ENCODE measurements around the gene RIMS4.

Gene RIMS4

DNA sequence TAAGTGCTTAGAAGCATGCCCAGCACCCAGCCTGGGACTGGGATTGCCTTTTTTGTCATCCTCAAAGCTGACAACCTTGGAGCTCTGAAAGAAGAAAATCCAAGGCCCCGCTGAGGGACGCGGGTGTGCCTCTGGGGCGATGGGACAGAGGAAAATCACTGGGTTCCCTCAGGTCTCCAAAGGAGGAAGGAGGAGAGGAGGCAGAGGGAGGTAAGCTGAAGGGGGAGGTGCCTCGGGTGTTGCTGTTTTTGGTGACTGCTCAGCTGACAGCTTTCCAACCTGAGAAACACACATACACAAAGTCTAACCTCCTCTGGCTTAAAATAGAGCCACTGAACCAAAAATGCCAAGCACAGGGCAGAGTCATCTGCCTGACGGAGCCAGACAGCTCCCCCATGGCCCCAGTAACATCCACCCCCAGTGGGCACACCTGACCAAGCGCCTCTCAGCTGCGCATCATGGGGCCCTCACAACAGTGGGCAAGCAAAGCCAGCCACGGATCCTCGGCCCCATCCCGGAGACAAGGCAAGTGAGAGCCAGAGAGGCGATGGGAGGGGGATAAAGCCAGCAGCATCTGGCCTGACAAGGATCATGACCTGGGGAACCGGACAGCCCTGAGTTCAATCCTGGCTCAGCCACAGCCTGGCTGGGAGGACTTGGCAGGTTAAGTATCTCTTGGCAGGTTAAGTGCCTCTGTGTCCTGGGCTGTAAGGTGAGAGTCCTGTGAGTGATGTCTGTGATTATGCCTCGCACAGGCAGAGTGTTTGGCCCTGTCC, 67.9 kb downstream of the RIMS4 start:
- no peaks in the 10 kb centered on the region for H3K79me2 ChIP-seq (ENCODE audit: control insufficient read depth, insufficient read depth, low read length, unreplicated experiment)
- no peak overlapping the region for H3K4me3 ChIP-seq (ENCODE audit: low read depth, low read length)

GRCh38 chr20:44739942-44740341, 70.4 kb downstream of the RIMS4 start:
- no peak overlapping the region for H2AFZ ChIP-seq (ENCODE audit: low read length, unreplicated experiment)
- no peak overlapping the region for H3K27ac ChIP-seq (ENCODE audit: low read depth, low read length)
- H3K36me3 ChIP-seq (ENCODE audit: insufficient read depth, low read length) = no peaks in the 10 kb centered on the region
- peaks cover 10% of the 10 kb centered on the region for H3K4me1 ChIP-seq (ENCODE audit: control insufficient read depth, insufficient read depth, low read length, unreplicated experiment)
- no peaks in the 10 kb centered on the region for H3K27me3 ChIP-seq (ENCODE audit: insufficient read depth, low read length)
- H3K4me3 ChIP-seq (ENCODE audit: low read depth, low read length) = no peak overlapping the region
- H3K79me2 ChIP-seq (ENCODE audit: control insufficient read depth, insufficient read depth, low read length, unreplicated experiment) = no peaks in the 10 kb centered on the region

More for the DNA sequence above, 67.9 kb downstream of the RIMS4 start:
- Histone ChIP-seq H3K36me3 (ENCODE audit: insufficient read depth, low read length) (no peaks in the 10 kb centered on the region), H3K27me3 (ENCODE audit: insufficient read depth, low read length) (peaks cover 10% of the 10 kb centered on the region; the same call in 1 of the 2 replicates), H3K4me1 (ENCODE audit: control insufficient read depth, insufficient read depth, low read length, unreplicated experiment) (peaks cover 6% of the 10 kb centered on the region), H2AFZ (ENCODE audit: low read length, unreplicated experiment) (no peak overlapping the region), H3K27ac (ENCODE audit: low read depth, low read length) (no peak overlapping the region)

GRCh38 chr20:44738813-44739477, 71.4 kb downstream of the RIMS4 start:
- no peak overlapping the region for H2AFZ ChIP-seq (ENCODE audit: low read length, unreplicated experiment)
- H3K27me3 ChIP-seq (ENCODE audit: insufficient read depth, low read length) = no peaks in the 10 kb centered on the region
- no peaks in the 10 kb centered on the region for H3K79me2 ChIP-seq (ENCODE audit: control insufficient read depth, insufficient read depth, low read length, unreplicated experiment)
- H3K27ac ChIP-seq (ENCODE audit: low read depth, low read length) = no peak overlapping the region
- peaks cover 17% of the 10 kb centered on the region for H3K4me1 ChIP-seq (ENCODE audit: control insufficient read depth, insufficient read depth, low read length, unreplicated experiment)
- no peaks in the 10 kb centered on the region for H3K36me3 ChIP-seq (ENCODE audit: insufficient read depth, low read length)
- H3K4me3 ChIP-seq (ENCODE audit: low read depth, low read length) = no peak overlapping the region

GRCh38 chr20:44737116-44737515, 73.2 kb downstream of the RIMS4 start:
- Histone ChIP-seq H3K27me3 (ENCODE audit: insufficient read depth, low read length) (no peaks in the 10 kb centered on the region), H3K79me2 (ENCODE audit: control insufficient read depth, insufficient read depth, low read length, unreplicated experiment) (no peaks in the 10 kb centered on the region), H3K36me3 (ENCODE audit: insufficient read depth, low read length) (no peaks in the 10 kb centered on the region), H3K4me1 (ENCODE audit: control insufficient read depth, insufficient read depth, low read length, unreplicated experiment) (peaks cover 27% of the 10 kb centered on the region), H3K4me3 (ENCODE audit: low read depth, low read length) (no peak overlapping the region), H2AFZ (ENCODE audit: low read length, unreplicated experiment) (no peak overlapping the region), H3K27ac (ENCODE audit: low read depth, low read length) (no peak overlapping the region)

DNA sequence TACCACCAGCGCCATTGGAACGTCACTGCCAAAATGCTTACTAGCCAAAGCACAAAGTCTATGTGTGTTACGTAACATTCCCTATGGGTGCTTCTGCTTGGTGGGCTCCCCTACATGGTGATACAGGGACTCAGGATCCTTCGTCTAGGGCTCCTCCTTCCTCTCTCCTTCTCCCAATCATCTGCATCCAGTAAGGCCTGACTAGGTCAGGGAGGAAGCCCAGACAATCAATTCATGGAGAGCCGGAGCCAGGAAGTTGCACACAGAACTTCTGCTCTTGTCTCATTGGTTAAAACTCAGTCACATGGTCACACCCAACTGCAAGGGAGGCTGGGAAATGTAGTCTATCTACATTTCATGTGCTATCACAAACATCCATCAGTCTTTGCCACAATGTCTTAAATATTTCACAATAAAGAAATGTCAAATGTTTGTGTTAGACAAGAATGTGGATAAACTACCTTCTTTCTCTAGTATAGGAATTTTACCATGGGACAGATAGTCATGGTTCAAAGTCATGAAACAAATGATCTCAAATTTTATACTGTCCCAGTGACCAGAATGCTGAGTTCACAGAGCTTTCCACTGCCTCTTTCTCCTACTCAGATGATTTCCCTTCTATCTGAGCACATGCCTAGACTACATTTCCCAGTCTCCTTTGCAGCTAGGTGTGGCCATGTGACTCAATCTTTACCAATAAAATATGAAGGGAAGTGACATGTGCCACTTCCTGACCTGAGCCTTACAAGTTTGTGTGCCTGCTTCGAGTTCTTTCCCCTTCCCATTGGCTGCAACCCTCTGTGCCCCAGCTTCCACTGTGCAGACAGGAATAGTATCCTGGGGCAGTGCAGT, 74.0 kb downstream of the RIMS4 start:
- H3K4me1 ChIP-seq (ENCODE audit: control insufficient read depth, insufficient read depth, low read length, unreplicated experiment) = peaks cover 32% of the 10 kb centered on the region
- H3K27me3 ChIP-seq (ENCODE audit: insufficient read depth, low read length) = no peaks in the 10 kb centered on the region
- H3K4me3 ChIP-seq (ENCODE audit: low read depth, low read length) = peak overlapping the region; percentile 17; the same call in 1 of the 2 replicates
- H2AFZ ChIP-seq (ENCODE audit: low read length, unreplicated experiment) = peak overlapping the region; percentile 17
- no peaks in the 10 kb centered on the region for H3K36me3 ChIP-seq (ENCODE audit: insufficient read depth, low read length)
- peak overlapping the region; percentile 48; the same call in 1 of the 2 replicates for H3K27ac ChIP-seq (ENCODE audit: low read depth, low read length)
- no peaks in the 10 kb centered on the region for H3K79me2 ChIP-seq (ENCODE audit: control insufficient read depth, insufficient read depth, low read length, unreplicated experiment)

GRCh38 chr20:44735816-44736169, 74.6 kb downstream of the RIMS4 start:
- Histone ChIP-seq H3K36me3 (ENCODE audit: insufficient read depth, low read length) (no peaks in the 10 kb centered on the region), H3K79me2 (ENCODE audit: control insufficient read depth, insufficient read depth, low read length, unreplicated experiment) (no peaks in the 10 kb centered on the region), H3K27me3 (ENCODE audit: insufficient read depth, low read length) (no peaks in the 10 kb centered on the region), H3K27ac (ENCODE audit: low read depth, low read length) (peak overlapping the region; percentile 48; the same call in 1 of the 2 replicates), H2AFZ (ENCODE audit: low read length, unreplicated experiment) (peak overlapping the region; percentile 17), H3K4me1 (ENCODE audit: control insufficient read depth, insufficient read depth, low read length, unreplicated experiment) (peaks cover 35% of the 10 kb centered on the region), H3K4me3 (ENCODE audit: low read depth, low read length) (peak overlapping the region; percentile 17; the same call in 1 of the 2 replicates)

DNA sequence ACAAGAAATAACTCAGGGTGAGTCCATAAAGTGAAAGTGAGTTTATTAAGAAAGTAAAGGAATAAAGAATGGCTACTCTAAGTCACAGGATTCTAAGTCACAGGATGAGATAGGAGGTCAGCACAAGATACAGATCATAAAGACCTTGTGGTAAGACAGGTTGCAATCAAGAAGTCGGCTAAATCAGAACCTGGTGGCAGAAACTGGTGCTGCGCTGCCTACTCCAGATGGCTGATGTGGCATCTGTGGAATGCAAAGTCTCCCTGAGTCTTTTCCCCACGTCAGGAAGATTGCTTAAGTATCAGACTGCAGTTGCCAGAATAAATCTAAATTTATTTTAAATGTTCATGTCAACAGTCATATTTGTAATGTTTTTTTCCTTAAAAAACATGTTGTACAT, 75.4 kb downstream of the RIMS4 start:
- peaks cover 40% of the 10 kb centered on the region for H3K4me1 ChIP-seq (ENCODE audit: control insufficient read depth, insufficient read depth, low read length, unreplicated experiment)
- no peak overlapping the region for H2AFZ ChIP-seq (ENCODE audit: low read length, unreplicated experiment)
- peak overlapping the region; percentile 48 for H3K27ac ChIP-seq (ENCODE audit: low read depth, low read length)
- peak overlapping the region; percentile 55 for H3K4me3 ChIP-seq (ENCODE audit: low read depth, low read length)
- H3K27me3 ChIP-seq (ENCODE audit: insufficient read depth, low read length) = no peaks in the 10 kb centered on the region
- no peaks in the 10 kb centered on the region for H3K36me3 ChIP-seq (ENCODE audit: insufficient read depth, low read length)
- H3K79me2 ChIP-seq (ENCODE audit: control insufficient read depth, insufficient read depth, low read length, unreplicated experiment) = no peaks in the 10 kb centered on the region

DNA sequence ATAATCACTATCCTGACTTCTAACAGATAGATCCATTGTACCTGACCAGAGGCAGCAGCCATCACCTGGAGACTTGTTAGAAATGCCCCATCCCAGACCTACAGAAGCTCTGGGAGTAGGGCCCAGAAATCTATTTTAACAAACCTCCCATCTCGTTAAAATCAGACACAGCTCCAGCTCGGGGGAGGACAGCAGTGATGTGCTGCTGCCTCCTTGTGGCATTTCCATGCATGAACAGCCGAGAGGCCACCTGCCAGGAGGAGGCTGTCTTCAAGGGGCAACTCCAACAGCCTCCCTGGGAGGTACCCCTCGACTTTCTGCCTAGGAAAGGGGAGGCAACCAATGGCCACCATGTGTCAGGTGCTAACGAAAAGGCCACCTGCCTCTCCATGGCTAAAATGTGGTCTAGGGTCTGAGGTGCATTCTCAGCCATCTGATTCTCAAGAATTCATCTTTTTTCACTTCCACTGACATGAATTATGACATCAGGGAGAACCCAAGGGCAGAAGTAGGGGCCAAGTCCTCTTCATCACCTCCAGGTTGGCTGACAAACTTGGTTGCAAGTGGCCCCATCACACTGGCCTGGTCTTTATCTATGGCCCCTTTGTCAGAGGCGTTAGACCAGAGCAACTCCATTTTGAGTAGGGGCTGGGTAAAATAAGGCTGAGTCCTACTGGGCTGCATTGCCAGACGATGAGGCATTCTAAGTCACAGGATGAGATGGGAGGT, 76.8 kb downstream of the RIMS4 start:
- no peak overlapping the region for H2AFZ ChIP-seq (ENCODE audit: low read length, unreplicated experiment)
- H3K4me1 ChIP-seq (ENCODE audit: control insufficient read depth, insufficient read depth, low read length, unreplicated experiment) = peaks cover 53% of the 10 kb centered on the region
- H3K79me2 ChIP-seq (ENCODE audit: control insufficient read depth, insufficient read depth, low read length, unreplicated experiment) = no peaks in the 10 kb centered on the region
- H3K36me3 ChIP-seq (ENCODE audit: insufficient read depth, low read length) = no peaks in the 10 kb centered on the region
- H3K27ac ChIP-seq (ENCODE audit: low read depth, low read length) = no peak overlapping the region
- no peaks in the 10 kb centered on the region for H3K27me3 ChIP-seq (ENCODE audit: insufficient read depth, low read length)
- no peak overlapping the region for H3K4me3 ChIP-seq (ENCODE audit: low read depth, low read length)

DNA sequence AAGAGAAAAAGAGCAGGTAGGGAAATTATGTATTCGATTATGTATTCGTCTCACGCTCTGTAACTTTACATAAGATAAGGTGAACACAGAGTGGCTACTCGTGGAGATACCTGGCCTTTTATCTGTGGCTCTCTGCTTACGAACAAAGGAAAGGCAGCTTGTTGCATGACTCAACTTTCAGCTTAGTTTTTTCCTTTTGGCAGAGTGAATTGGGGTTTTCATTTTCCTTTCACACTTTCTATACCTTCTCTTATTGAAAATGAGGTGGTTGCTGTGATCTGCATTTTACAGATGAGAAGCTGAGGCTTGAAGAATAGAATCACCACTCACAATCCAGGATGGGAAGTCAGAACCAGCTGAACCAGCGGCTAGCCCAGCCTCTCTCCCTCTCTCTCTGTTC, 78.0 kb downstream of the RIMS4 start:
- H3K4me1 ChIP-seq (ENCODE audit: control insufficient read depth, insufficient read depth, low read length, unreplicated experiment) = peaks cover 57% of the 10 kb centered on the region
- no peaks in the 10 kb centered on the region for H3K36me3 ChIP-seq (ENCODE audit: insufficient read depth, low read length)
- H2AFZ ChIP-seq (ENCODE audit: low read length, unreplicated experiment) = no peak overlapping the region
- H3K27me3 ChIP-seq (ENCODE audit: insufficient read depth, low read length) = no peaks in the 10 kb centered on the region
- H3K27ac ChIP-seq (ENCODE audit: low read depth, low read length) = peak overlapping the region; percentile 22
- H3K4me3 ChIP-seq (ENCODE audit: low read depth, low read length) = no peak overlapping the region
- H3K79me2 ChIP-seq (ENCODE audit: control insufficient read depth, insufficient read depth, low read length, unreplicated experiment) = no peaks in the 10 kb centered on the region

GRCh38 chr20:44731657-44732056, 78.7 kb downstream of the RIMS4 start:
- Histone ChIP-seq H3K27me3 (ENCODE audit: insufficient read depth, low read length) (no peaks in the 10 kb centered on the region), H2AFZ (ENCODE audit: low read length, unreplicated experiment) (no peak overlapping the region), H3K4me1 (ENCODE audit: control insufficient read depth, insufficient read depth, low read length, unreplicated experiment) (peaks cover 57% of the 10 kb centered on the region), H3K36me3 (ENCODE audit: insufficient read depth, low read length) (no peaks in the 10 kb centered on the region), H3K79me2 (ENCODE audit: control insufficient read depth, insufficient read depth, low read length, unreplicated experiment) (no peaks in the 10 kb centered on the region), H3K4me3 (ENCODE audit: low read depth, low read length) (no peak overlapping the region), H3K27ac (ENCODE audit: low read depth, low read length) (peak overlapping the region; percentile 22; the same call in 1 of the 2 replicates)
